Left ventricle myocardium inferior (tissue), 1 donor: ENCODE data around the gene MAGI2. TPM values are rescaled to one million over a fixed set of nuclear protein-coding genes. Genes with fewer than 3 reads are reported as not detected.

ENCODE experiments used
- DNase-seq: peaks from one replicate; pipeline ENCODE4 v3.0.0-alpha.2; 2020
- H3K27ac ChIP-seq: fragments of 200-600 bp; replicated peaks from 2 replicates; pipeline ENCODE4 v1.8.0; 2021
- H3K27me3 ChIP-seq: fragments of 200-600 bp; 2 replicates; pipeline ENCODE4 v1.8.0; 2021; ENCODE audit warnings: low read depth
- H3K36me3 ChIP-seq: fragments of 200-600 bp; 2 replicates; pipeline ENCODE4 v1.8.0; 2021
- H3K4me1 ChIP-seq: fragments of 200-600 bp; 2 replicates; pipeline ENCODE4 v1.8.0; 2021
- H3K4me3 ChIP-seq: fragments of 200-600 bp; 2 replicates; pipeline ENCODE4 v1.8.0; 2021; ENCODE audit warnings: mild to moderate bottlenecking, moderate library complexity
- H3K9me3 ChIP-seq: fragments of 200-600 bp; replicated peaks from 2 replicates; pipeline ENCODE4 v1.8.0; 2021
- intact Hi-C: fragments of 100-400 bp; cut with micrococcal nuclease; formaldehyde crosslinking; loops from one replicate; pipeline ENCODE4 v1.11.0; 2022
- total RNA-seq: library from RNA; stranded (reverse); fragmentation: NEBNext Ultra II Directional; extraction: Animal tissue kit (Norgen Biotek cat#: 25700); gene quantifications from one replicate; pipeline ENCODE4 v1.2.1, GENCODE V29; 2021
- TF ChIP-seq, protein P1 (sequence below): fragments of 200-600 bp; IDR thresholded peaks from 2 replicates; pipeline ENCODE4 v1.8.0; 2021; ENCODE audit warnings: antibody characterized with exemption, mild to moderate bottlenecking, borderline replicate concordance
- donor health status: DM: no; HTN: yes; CAD: no; lungs with severe emphysema.

MAGI2 gene
- total RNA-seq, 1 donor from 2014 or later = 4.5 TPM

DNA sequence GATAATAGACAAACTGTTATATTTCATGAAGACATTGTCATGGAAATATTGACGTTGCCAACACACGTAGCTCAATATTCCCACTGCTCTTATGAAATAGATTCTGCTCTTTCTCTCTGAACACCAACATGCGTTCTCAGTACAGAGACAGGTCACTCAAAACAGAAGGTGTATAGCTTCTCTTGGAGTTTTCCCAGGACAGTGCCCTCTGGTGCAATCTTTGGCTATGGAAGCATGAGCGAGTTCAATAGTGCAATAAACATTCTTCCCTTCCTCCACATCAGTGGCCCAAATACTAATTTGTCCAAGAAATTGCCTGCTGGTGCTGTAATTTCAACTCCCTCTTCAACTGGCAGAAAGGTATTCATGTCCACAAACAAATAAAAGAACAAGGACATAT lies 145.3 kb downstream of the MAGI2 start:
- H3K9me3 ChIP-seq = no peaks in the 10 kb centered on the region
- peaks cover 4% of the 10 kb centered on the region for H3K4me1 ChIP-seq
- TF ChIP-seq, protein P1, sequence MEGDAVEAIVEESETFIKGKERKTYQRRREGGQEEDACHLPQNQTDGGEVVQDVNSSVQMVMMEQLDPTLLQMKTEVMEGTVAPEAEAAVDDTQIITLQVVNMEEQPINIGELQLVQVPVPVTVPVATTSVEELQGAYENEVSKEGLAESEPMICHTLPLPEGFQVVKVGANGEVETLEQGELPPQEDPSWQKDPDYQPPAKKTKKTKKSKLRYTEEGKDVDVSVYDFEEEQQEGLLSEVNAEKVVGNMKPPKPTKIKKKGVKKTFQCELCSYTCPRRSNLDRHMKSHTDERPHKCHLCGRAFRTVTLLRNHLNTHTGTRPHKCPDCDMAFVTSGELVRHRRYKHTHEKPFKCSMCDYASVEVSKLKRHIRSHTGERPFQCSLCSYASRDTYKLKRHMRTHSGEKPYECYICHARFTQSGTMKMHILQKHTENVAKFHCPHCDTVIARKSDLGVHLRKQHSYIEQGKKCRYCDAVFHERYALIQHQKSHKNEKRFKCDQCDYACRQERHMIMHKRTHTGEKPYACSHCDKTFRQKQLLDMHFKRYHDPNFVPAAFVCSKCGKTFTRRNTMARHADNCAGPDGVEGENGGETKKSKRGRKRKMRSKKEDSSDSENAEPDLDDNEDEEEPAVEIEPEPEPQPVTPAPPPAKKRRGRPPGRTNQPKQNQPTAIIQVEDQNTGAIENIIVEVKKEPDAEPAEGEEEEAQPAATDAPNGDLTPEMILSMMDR = peak; percentile 37
- intact Hi-C loops = no loop called here
- no peak overlapping the region for H3K27ac ChIP-seq
- no peak for DNase-seq
- H3K27me3 ChIP-seq = no peaks in the 10 kb centered on the region
- H3K36me3 ChIP-seq = no peaks in the 10 kb centered on the region
- H3K4me3 ChIP-seq = no peak overlapping the region

DNA sequence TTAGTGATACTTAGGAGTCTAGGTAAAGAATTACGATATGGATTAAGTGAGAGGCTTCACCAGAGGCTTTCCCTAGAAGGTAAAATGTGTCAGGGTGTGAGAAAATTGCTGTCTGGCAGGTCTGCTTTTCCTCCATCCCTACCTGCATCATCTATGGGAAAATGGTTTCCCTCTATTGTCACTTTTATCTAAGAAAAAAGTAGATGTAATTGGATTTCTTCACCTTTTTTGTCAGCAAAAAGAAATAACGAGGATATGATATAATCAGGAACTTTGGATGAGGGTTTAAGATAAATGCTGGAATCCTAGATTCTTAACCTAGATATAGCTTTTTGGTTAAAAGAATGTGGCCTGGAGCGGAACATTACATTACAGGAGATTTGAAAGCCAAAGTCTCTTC lies 146.1 kb downstream of the MAGI2 start:
- H3K9me3 ChIP-seq = no peaks in the 10 kb centered on the region
- no peak overlapping the region for H3K4me3 ChIP-seq
- intact Hi-C loops = no loop called here
- no peak for DNase-seq
- no peaks in the 10 kb centered on the region for H3K36me3 ChIP-seq
- H3K27ac ChIP-seq = no peak overlapping the region
- TF ChIP-seq, protein P1 = no peak
- H3K27me3 ChIP-seq = no peaks in the 10 kb centered on the region
- peaks cover 4% of the 10 kb centered on the region for H3K4me1 ChIP-seq

DNA sequence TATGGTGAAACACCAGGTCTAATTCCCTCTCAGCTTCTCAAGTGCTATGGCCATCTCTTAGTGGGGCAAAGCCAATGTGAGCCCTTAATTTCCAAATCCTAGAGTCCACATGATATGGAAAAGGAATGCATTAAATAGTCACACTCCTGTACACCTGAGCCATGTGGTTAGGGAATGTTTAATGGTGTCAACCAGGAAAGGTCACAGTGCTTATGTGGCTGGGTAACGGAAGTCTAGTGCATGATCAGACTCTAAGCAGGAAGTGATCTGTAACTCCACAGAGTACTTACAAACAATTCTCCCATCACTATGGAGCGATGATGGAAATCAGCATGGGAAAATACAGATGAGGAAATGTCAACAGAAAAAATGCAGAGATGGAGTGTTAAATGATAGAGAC lies 148.8 kb downstream of the MAGI2 start:
- Histone ChIP-seq H3K4me3 (no peak overlapping the region), H3K9me3 (peaks cover 9% of the 10 kb centered on the region), H3K4me1 (peaks cover 4% of the 10 kb centered on the region), H3K27me3 (no peaks in the 10 kb centered on the region), H3K36me3 (no peaks in the 10 kb centered on the region), H3K27ac (no peak overlapping the region)
- TF ChIP-seq, protein P1 = no peak
- DNase-seq = no peak
- intact Hi-C loops = no loop called here

DNA sequence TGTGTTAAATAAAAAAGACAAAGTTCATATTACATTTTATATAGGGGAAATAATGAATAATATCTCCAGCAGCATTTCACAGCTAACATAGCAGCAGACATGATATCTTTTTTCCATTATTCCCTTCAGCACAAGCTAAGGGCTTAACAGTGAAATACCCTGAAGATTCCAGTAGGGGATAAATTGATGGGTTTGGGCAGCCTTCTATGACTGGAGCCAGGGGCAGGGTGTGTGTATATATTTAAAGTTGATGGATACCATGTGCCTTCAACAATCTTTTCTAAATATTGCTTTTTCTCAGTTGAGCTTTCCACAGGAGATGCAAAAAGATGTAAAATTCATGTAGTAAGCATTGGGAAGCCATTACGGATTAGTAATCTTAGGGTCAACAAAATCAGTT lies 151.2 kb downstream of the MAGI2 start:
- H3K27me3 ChIP-seq = no peaks in the 10 kb centered on the region
- no peak overlapping the region for H3K4me3 ChIP-seq
- no peak for DNase-seq
- no peaks in the 10 kb centered on the region for H3K36me3 ChIP-seq
- H3K27ac ChIP-seq = no peak overlapping the region
- H3K9me3 ChIP-seq = peaks cover 9% of the 10 kb centered on the region
- no peaks in the 10 kb centered on the region for H3K4me1 ChIP-seq
- intact Hi-C loops = no loop called here
- TF ChIP-seq, protein P1 = no peak

DNA sequence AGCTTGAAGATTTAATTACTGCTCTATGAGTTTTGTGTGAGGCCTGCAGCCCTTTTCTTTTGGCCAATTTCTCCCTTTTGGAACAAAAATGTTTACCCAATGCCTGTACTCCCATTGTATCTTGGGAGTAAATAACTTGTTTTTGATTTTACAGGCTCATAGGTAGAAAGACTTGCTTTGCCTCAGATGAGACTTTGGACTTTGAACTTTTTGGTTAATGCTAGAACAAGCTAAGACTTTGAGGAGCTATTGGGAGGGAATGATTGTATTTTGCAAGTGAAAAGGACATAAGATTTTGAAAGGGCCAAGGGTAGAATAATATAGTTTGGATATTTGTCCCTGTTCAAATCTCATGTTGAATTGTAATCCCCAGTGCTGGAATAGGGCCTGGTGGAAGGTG lies 152.0 kb downstream of the MAGI2 start:
- peaks cover 9% of the 10 kb centered on the region for H3K9me3 ChIP-seq
- H3K27ac ChIP-seq = no peak overlapping the region
- TF ChIP-seq, protein P1 = no peak
- intact Hi-C loops = no loop called here
- H3K36me3 ChIP-seq = no peaks in the 10 kb centered on the region
- no peak for DNase-seq
- no peaks in the 10 kb centered on the region for H3K4me1 ChIP-seq
- H3K27me3 ChIP-seq = no peaks in the 10 kb centered on the region
- no peak overlapping the region for H3K4me3 ChIP-seq

DNA sequence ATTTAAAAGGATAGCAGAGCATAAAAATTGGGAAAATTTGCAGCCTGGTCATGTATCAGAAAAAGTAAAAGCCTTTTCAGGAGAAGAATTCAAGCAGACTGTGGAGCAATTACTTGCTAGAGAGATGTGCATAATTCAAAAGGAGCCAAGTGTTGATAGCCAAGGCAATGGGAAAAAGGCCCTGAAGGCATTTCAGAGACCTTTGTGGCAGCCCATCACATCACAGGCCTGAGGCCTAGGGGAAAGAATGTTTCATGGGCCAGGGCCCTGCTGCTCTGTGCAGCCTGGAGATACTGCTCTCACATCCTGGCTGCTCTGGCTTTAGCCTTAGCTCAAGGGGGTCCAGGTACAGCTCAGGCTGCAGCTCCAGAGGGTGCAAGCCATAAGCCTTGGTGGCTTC lies 152.9 kb downstream of the MAGI2 start:
- intact Hi-C loops = no loop called here

More for the DNA sequence above, 152.9 kb downstream of the MAGI2 start:
- DNase-seq = no peak
- peaks cover 9% of the 10 kb centered on the region for H3K9me3 ChIP-seq
- TF ChIP-seq, protein P1 = no peak
- H3K27me3 ChIP-seq = no peaks in the 10 kb centered on the region
- no peaks in the 10 kb centered on the region for H3K4me1 ChIP-seq
- no peaks in the 10 kb centered on the region for H3K36me3 ChIP-seq
- no peak overlapping the region for H3K27ac ChIP-seq
- H3K4me3 ChIP-seq = no peak overlapping the region
